ENCODE results near the gene SGSM1. TPM values are rescaled to one million over a fixed set of nuclear protein-coding genes. Genes with fewer than 3 reads are reported as not detected.
"Not testable (repeated sequence)": the region's sequence is repeated elsewhere in the genome, so short reads cannot be mapped to it uniquely, and the experiment has no call there.

SGSM1 gene
- total RNA-seq, 1 donor from 2014 or later = 0.07 TPM

GRCh38 chr22:24833881-24834495 is 28.0 kb downstream of the SGSM1 start:
- intact Hi-C loops (cut with micrococcal nuclease) = no loop called here
- peaks cover 3% of the 10 kb centered on the region for H3K27me3 Mint-ChIP-seq (ENCODE audit: low read depth)

DNA sequence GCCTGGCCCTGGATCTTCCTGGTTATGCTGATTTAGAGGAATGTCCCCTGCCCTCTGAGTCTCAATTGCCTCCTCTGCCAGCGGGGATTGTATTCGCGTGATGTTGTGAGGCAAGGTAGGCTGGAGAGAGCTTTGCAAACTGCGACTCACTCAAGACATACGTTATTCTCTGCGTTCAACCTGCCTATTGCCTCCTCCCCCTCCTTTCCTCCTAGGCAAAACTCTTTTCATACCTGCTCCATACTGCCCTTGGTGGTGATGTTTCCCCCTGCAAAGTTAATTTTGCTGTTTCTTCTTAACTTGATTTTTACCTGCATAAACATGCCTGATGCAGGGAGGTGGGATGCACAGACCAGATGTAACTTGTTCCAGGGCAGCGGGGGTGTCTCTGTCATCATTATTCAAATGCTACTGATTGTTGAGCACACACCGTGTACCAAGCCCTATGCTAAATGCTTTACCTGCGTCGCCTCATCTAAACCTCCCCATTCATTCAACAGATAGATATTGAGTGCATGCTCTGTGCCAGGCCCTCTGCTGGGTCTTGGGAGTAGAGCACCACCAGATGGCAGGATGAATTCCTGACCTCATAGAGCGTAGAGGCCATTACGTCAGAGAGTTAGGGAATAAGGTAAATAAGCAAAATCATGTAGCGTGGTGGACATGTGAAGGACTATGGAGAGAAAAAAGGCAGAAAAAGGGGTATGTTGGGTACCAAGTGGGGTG is 29.0 kb downstream of the SGSM1 start:
- Mint-ChIP-seq H3K4me1 (ENCODE audit: low read depth) (no peaks in the 10 kb centered on the region), H3K27me3 (ENCODE audit: low read depth) (peaks cover 3% of the 10 kb centered on the region), H3K9me3 (no peaks in the 10 kb centered on the region), H3K36me3 (ENCODE audit: low read depth) (no peaks in the 10 kb centered on the region), H3K27ac (no peak overlapping the region), H3K4me3 (ENCODE audit: low read depth) (no peak overlapping the region)
- intact Hi-C loops (cut with micrococcal nuclease) = no loop called here
- DNase-seq (ENCODE audit: low spot score) = no peak

More at GRCh38 chr22:24833881-24834495, 28.0 kb downstream of the SGSM1 start:
- H3K4me3 Mint-ChIP-seq (ENCODE audit: low read depth) = no peak overlapping the region
- H3K9me3 Mint-ChIP-seq = no peaks in the 10 kb centered on the region
- no peak for DNase-seq (ENCODE audit: low spot score)
- H3K36me3 Mint-ChIP-seq (ENCODE audit: low read depth) = no peaks in the 10 kb centered on the region
- H3K27ac Mint-ChIP-seq = no peak overlapping the region
- no peaks in the 10 kb centered on the region for H3K4me1 Mint-ChIP-seq (ENCODE audit: low read depth)

DNA sequence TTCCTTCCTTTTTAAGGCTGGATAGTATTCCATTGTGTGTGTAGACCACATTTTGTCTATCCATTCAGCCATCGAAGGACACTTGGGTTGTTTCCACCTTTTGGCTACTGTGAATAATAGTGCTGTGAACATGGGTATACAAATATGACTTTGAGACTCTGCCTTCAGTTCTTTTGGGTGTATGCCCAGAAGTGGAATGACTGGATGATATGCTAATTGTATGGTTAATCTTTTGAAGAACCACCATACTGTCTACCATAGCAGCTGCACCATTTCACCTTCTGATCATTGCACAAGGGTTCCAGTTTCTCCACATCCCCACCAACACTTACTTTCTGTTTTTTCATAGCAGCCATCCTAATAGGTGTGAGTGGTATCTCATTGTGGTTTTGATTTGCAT is 30.3 kb downstream of the SGSM1 start:
- no peak for DNase-seq (ENCODE audit: low spot score)
- H3K4me3 Mint-ChIP-seq (ENCODE audit: low read depth) = no peak overlapping the region
- intact Hi-C loops (cut with micrococcal nuclease) = no loop called here
- H3K9me3 Mint-ChIP-seq = no peaks in the 10 kb centered on the region
- no peak overlapping the region for H3K27ac Mint-ChIP-seq
- no peaks in the 10 kb centered on the region for H3K27me3 Mint-ChIP-seq (ENCODE audit: low read depth)
- no peaks in the 10 kb centered on the region for H3K4me1 Mint-ChIP-seq (ENCODE audit: low read depth)
- no peaks in the 10 kb centered on the region for H3K36me3 Mint-ChIP-seq (ENCODE audit: low read depth)

GRCh38 chr22:24837517-24837916 is 31.5 kb downstream of the SGSM1 start:
- H3K27me3 Mint-ChIP-seq (ENCODE audit: low read depth) = not testable (repeated sequence)

GRCh38 chr22:24841261-24841660 is 35.2 kb downstream of the SGSM1 start:
- intact Hi-C loops (cut with micrococcal nuclease) = no loop called here
- H3K4me1 Mint-ChIP-seq (ENCODE audit: low read depth) = peaks cover 2% of the 10 kb centered on the region

More at GRCh38 chr22:24837517-24837916, 31.5 kb downstream of the SGSM1 start:
- H3K9me3 Mint-ChIP-seq; H3K36me3 Mint-ChIP-seq (ENCODE audit: low read depth); H3K4me3 Mint-ChIP-seq (ENCODE audit: low read depth); H3K4me1 Mint-ChIP-seq (ENCODE audit: low read depth); DNase-seq (ENCODE audit: low spot score); H3K27ac Mint-ChIP-seq; intact Hi-C loops (cut with micrococcal nuclease): not testable (repeated sequence)

DNA sequence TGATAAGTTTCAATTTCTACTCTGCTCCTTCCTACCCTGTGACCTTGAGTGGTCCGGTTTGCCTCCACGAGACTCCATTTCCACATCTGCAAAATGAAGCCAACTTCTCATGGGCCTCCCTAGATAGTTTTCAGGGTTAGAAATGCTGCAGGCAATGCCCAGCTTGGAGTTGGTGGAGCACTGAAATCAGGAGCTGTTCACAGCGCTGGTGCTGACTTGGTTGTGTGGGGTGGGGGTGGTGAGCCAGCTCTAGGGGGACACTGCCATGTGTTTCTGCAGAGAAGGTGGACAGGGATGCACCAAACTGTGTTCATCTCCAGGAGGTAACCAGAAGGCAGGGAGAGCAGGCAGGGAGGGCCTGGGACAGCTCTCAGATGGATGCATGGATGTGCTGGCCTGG is 37.0 kb downstream of the SGSM1 start:
- Mint-ChIP-seq H3K36me3 (ENCODE audit: low read depth) (no peaks in the 10 kb centered on the region), H3K4me3 (ENCODE audit: low read depth) (no peak overlapping the region), H3K4me1 (ENCODE audit: low read depth) (peaks cover 2% of the 10 kb centered on the region), H3K9me3 (no peaks in the 10 kb centered on the region), H3K27me3 (ENCODE audit: low read depth) (peaks cover 4% of the 10 kb centered on the region), H3K27ac (no peak overlapping the region)
- intact Hi-C loops (cut with micrococcal nuclease) = no loop called here
- DNase-seq (ENCODE audit: low spot score) = no peak

More at GRCh38 chr22:24841261-24841660, 35.2 kb downstream of the SGSM1 start:
- DNase-seq (ENCODE audit: low spot score) = no peak
- Mint-ChIP-seq H3K9me3 (no peaks in the 10 kb centered on the region), H3K4me3 (ENCODE audit: low read depth) (no peak overlapping the region), H3K36me3 (ENCODE audit: low read depth) (no peaks in the 10 kb centered on the region), H3K27ac (no peak overlapping the region), H3K27me3 (ENCODE audit: low read depth) (peaks cover 4% of the 10 kb centered on the region)

GRCh38 chr22:24845041-24845898 is 39.3 kb downstream of the SGSM1 start:
- H3K4me1 Mint-ChIP-seq (ENCODE audit: low read depth) = peaks cover 2% of the 10 kb centered on the region
- H3K9me3 Mint-ChIP-seq = no peaks in the 10 kb centered on the region
- intact Hi-C loops (cut with micrococcal nuclease) = no loop called here
- H3K27me3 Mint-ChIP-seq (ENCODE audit: low read depth) = peaks cover 4% of the 10 kb centered on the region
- H3K4me3 Mint-ChIP-seq (ENCODE audit: low read depth) = no peak overlapping the region
- DNase-seq (ENCODE audit: low spot score) = no peak
- H3K27ac Mint-ChIP-seq = no peak overlapping the region
- H3K36me3 Mint-ChIP-seq (ENCODE audit: low read depth) = no peaks in the 10 kb centered on the region

DNA sequence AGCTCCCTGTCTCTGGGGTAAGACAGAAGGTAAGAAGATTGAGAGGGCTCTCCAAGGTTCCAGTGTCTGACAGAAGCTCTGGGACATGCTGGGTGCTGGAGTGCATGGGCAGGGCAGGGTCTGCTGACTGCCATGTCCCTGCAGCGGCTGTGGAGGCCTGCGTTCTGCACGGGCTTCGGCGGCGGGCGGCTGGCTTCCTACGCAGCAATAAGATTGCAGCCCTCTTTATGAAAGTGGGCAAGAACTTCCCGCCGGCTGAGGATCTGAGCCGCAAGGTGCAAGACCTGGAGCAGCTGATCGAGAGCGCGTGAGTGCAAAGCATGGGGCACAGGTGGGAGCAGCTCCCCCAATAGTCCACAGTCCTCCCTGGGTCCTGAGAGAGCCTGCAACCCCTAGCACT is 41.5 kb downstream of the SGSM1 start:
- H3K9me3 Mint-ChIP-seq = no peaks in the 10 kb centered on the region
- intact Hi-C loops (cut with micrococcal nuclease) = no loop called here

DNA sequence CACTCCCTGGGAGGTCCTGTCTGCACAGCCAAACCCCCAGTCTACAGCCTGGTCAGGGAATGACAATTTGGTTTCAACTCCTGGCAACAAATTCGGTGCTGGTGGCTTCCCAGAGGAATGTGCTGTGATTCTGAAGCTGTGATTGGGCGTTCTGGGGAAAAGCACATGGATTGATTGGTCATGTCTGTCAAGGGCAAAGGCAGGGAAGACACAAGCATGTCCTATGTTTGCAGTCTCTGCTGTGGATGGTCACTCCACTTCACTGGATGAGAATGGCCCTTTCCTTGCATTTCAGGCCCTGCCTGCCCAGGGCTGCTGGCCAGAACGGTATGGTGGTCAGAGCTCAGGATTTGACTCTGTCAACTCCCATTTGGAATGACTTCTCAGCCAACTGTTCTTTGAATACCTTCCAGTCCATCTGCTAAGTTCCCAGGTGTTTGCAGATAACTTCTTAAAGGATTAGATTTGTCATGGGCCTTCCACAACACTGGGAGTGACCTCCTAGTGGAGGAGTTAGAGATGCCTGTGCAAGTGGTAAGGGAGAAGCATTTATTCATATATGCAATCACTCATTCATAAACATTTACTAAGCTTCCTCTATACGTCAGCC is 42.7 kb downstream of the SGSM1 start:
- intact Hi-C loops (cut with micrococcal nuclease) = no loop called here
- no peak for DNase-seq (ENCODE audit: low spot score)
- Mint-ChIP-seq H3K36me3 (ENCODE audit: low read depth) (no peaks in the 10 kb centered on the region), H3K9me3 (no peaks in the 10 kb centered on the region), H3K4me1 (ENCODE audit: low read depth) (peaks cover 6% of the 10 kb centered on the region), H3K27ac (no peak overlapping the region), H3K4me3 (ENCODE audit: low read depth) (no peak overlapping the region), H3K27me3 (ENCODE audit: low read depth) (peaks cover 4% of the 10 kb centered on the region)

More for the DNA sequence above, 41.5 kb downstream of the SGSM1 start:
- Mint-ChIP-seq H3K27me3 (ENCODE audit: low read depth) (peaks cover 4% of the 10 kb centered on the region), H3K36me3 (ENCODE audit: low read depth) (no peaks in the 10 kb centered on the region), H3K4me3 (ENCODE audit: low read depth) (no peak overlapping the region), H3K4me1 (ENCODE audit: low read depth) (peaks cover 6% of the 10 kb centered on the region), H3K27ac (no peak overlapping the region)
- DNase-seq (ENCODE audit: low spot score) = no peak

DNA sequence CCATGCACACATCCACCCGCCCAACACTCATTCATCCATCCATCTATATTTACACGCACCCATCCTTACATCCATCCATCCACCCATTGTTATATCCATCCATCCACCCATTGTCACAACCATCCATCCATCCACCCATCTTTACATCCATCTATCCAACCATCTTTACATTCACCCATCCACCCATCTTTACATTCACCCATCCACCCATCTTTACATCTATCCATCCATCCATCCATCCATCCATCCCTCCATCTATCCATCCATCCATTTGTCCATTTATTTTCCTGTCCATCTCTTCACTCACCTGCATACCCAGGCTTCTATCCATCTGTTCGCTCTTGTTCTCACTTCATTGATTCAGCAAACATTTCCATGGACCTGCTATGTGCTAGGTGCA is 49.8 kb downstream of the SGSM1 start:
- peaks cover 2% of the 10 kb centered on the region for H3K4me1 Mint-ChIP-seq (ENCODE audit: low read depth)
- H3K36me3 Mint-ChIP-seq (ENCODE audit: low read depth) = no peaks in the 10 kb centered on the region
- H3K9me3 Mint-ChIP-seq = no peaks in the 10 kb centered on the region
- no peak for DNase-seq (ENCODE audit: low spot score)
- H3K27me3 Mint-ChIP-seq (ENCODE audit: low read depth) = no peaks in the 10 kb centered on the region
- H3K27ac Mint-ChIP-seq = no peak overlapping the region
- no peak overlapping the region for H3K4me3 Mint-ChIP-seq (ENCODE audit: low read depth)
- intact Hi-C loops (cut with micrococcal nuclease) = no loop called here

- intact Hi-C loops (cut with micrococcal nuclease) = no loop called here
- H3K27ac Mint-ChIP-seq = no peak overlapping the region
- H3K4me1 Mint-ChIP-seq (ENCODE audit: low read depth) = no peaks in the 10 kb centered on the region
- no peaks in the 10 kb centered on the region for H3K27me3 Mint-ChIP-seq (ENCODE audit: low read depth)
- no peak for DNase-seq (ENCODE audit: low spot score)
- H3K9me3 Mint-ChIP-seq = no peaks in the 10 kb centered on the region
- no peaks in the 10 kb centered on the region for H3K36me3 Mint-ChIP-seq (ENCODE audit: low read depth)
- no peak overlapping the region for H3K4me3 Mint-ChIP-seq (ENCODE audit: low read depth)
Observed at GRCh38 chr22:24857576-24857975, 51.6 kb downstream of the SGSM1 start.

- intact Hi-C loops (cut with micrococcal nuclease) = no loop called here
- no peaks in the 10 kb centered on the region for H3K27me3 Mint-ChIP-seq (ENCODE audit: low read depth)
- no peak for DNase-seq (ENCODE audit: low spot score)
Observed at GRCh38 chr22:24859587-24859986, 53.6 kb downstream of the SGSM1 start.

More at GRCh38 chr22:24859587-24859986, 53.6 kb downstream of the SGSM1 start:
- Mint-ChIP-seq H3K4me3 (ENCODE audit: low read depth) (no peak overlapping the region), H3K36me3 (ENCODE audit: low read depth) (no peaks in the 10 kb centered on the region), H3K27ac (no peak overlapping the region), H3K9me3 (no peaks in the 10 kb centered on the region), H3K4me1 (ENCODE audit: low read depth) (no peaks in the 10 kb centered on the region)
